ENCODE data around the gene SERPINA12. TPM values are rescaled to one million over a fixed set of nuclear protein-coding genes. Genes with fewer than 3 reads are reported as not detected.

The SERPINA12 gene
- total RNA-seq, 1 donor, result not detected

GRCh38 chr14:94441531-94442205 is 67.6 kb downstream of the SERPINA12 start:
- no peak for DNase-seq (ENCODE audit: low read depth in 2 of 3, low spot score in 2 of 3)

GRCh38 chr14:94441130-94441529 is 68.1 kb downstream of the SERPINA12 start:
- no peak for DNase-seq (ENCODE audit: low read depth in 2 of 3, low spot score in 2 of 3)

GRCh38 chr14:94439453-94440057 is 69.7 kb downstream of the SERPINA12 start:
- DNase-seq (ENCODE audit: low read depth in 2 of 3, low spot score in 2 of 3), result no peak

Other genes with a start within 250 kb of the SERPINA12 start
- gene SERPINA10, start 216.2 kb downstream of the SERPINA12 start, total RNA-seq, result not detected
- under 0.01 TPM for gene SERPINA6, start 186.1 kb downstream of the SERPINA12 start, total RNA-seq
- gene SERPINA2, start 142.8 kb downstream of the SERPINA12 start, total RNA-seq, result not detected
- 3.8 TPM for gene SERPINA1, start 120.9 kb downstream of the SERPINA12 start, total RNA-seq
- not detected for gene SERPINA11, start 56.7 kb downstream of the SERPINA12 start, total RNA-seq
- gene SERPINA9, start 33.3 kb downstream of the SERPINA12 start, total RNA-seq, result not detected
- gene SERPINA4, start 52.0 kb upstream of the SERPINA12 start, total RNA-seq, result not detected
- gene SERPINA5, start 72.0 kb upstream of the SERPINA12 start, total RNA-seq, result not detected
- not detected for gene SERPINA3, start 102.9 kb upstream of the SERPINA12 start, total RNA-seq

Data from hematopoietic multipotent progenitor cell (in vitro differentiated cells).